GM19328 (cell line): ENCODE data around the gene LONP2.
"Not testable (repeated sequence)": the region's sequence is repeated elsewhere in the genome, so short reads cannot be mapped to it uniquely, and the experiment has no call there.

Experiments
- ATAC-seq: cut with Tn5 transposase; IDR thresholded peaks from one replicate; pipeline ENCODE4 v1.9.1; 2021; ENCODE audit warnings: mild to moderate bottlenecking, moderate library complexity; ENCODE audit not compliant: unreplicated experiment

Gene LONP2

DNA sequence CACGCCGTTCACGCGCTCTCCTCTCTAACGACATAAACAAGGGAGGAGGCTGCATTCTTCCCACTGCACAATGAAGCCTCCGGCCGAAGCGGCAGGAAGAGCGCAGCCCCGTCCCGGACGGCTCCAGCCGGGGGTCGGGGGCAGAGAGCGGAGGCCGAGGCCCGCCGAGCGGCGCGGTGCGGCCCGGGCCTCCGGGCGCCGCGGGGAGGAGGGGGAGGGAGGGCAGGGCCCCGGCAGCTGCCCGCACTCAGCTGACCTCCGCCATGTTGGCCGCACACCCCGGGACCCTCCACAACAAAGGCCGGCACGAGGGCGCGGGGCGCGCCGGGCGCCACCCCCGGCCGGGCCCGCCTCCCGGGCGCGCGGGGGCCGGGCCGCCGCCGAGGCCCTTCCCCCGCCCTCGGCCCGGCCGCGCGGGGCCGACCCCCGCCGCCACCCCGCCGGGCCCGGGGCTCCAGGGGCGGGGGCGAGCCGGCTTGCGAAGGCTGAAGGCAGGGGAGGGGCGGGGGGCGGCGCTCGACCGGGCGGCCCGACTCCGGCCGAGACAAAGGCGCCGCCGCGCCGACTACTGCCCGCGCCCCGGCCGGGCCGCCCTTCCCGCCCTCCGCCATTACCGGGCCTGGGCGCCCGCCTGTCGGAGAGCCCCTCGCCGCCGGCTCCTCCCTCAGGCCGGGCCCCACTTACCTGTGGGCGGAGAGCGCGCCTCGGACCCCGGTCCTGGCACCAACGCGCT, 140.6 kb downstream of the LONP2 start:
- ATAC-seq = peak; percentile 60

DNA sequence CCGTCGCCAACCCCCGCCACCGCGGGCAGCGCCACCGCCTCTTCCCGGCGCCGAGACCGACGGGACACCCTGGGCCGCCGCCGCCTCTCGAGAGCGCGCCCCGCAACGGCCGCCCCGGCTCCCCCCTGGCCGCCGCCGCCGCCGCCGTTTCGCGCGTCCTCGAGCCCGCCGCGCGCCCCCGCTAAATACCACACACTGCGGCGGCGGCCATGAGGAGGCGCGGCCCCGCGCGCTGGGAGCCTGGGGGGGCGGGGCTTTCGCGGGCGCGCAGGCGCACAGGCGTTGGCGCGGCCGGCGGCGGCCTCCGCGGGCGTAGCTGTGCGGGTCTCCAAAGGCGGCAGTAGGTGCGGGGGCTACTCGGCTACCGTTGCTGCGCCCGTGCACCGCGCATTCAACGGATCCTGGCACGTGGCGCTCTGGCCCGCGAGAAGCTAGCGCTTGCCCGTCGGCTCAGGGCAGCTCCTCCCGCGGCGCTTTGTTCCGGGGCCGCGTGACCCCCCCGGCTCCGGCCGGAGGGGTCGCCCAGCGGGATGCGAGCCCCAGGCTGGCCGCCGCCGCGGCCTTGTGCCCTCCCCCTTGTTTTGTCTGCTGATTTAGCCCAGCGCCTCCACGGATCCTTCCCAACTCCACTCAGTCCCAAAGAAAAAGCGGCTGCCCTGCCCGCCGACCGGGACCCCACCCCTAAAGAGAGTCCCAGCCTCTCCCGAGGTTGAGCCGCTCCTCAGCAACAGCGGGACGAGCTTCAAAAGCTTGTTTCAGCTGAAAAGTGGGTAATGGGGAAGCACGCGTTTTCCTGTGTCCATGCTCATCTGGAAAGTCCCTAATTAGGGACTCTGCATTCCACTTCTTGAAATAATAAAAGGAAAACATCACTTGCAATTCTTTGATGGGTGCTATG, 141.4 kb downstream of the LONP2 start, which contains the start of gene SIAH1:
Gene SIAH1 (minus strand): TSS at position 161 of the 898 bp plus-strand sequence. CDS start 22,985 bp downstream, outside the sequence.
- ATAC-seq = peak; percentile 69

DNA sequence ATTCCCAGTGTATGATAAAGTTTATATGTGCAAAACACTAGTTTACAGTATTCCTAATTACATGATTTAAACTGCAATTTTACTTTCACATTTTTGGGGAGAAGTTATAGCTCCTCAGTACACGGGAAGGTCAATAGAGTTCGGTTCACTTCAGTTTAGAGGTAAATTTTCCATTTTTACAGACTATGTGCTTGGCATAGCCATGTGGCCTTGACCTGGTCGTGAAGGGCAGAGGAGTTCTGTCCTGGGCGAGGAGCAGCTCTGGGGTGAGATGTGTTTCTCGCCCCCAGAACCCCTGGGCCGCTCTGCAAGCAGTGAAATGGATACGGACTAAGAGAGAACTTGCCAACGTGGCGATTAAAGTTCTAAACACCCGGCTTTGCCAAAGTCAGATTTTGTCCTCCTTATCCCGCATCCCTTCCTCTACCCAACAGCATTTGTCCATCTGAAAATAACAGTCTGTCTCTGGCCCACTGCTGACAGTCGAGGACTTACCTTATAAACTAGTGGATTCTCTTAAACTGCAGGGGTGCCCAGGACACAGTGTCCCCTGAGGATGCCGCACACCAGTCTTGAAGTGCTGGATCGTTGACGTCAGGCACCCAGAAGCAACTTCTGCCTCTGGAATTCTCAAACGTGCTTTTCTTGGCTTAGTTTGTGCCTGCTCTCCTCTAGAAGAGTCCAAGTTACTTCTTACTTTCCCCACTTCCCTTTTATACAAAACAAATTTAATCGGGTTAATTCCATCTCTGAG, 142.6 kb downstream of the LONP2 start:
- ATAC-seq = no peak

DNA sequence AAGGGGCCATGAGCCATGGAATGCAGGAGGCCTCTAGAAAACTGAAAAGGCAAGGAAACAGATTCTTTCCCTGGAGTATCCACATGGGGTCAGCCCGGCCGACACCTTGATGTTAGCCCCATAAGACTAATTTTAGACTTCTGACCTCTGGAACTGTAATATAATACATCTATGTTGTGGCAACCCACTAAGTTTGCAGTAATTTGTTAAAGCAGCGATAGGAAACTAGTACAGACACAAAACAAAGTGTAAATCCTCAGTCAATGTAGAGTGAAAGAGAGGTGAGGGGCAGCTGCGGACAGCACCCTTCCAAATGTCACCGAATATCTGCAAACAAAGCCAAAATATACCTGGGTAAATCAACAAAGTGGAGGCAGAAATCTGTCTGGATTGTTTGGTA, 148.3 kb downstream of the LONP2 start:
- no peak for ATAC-seq

DNA sequence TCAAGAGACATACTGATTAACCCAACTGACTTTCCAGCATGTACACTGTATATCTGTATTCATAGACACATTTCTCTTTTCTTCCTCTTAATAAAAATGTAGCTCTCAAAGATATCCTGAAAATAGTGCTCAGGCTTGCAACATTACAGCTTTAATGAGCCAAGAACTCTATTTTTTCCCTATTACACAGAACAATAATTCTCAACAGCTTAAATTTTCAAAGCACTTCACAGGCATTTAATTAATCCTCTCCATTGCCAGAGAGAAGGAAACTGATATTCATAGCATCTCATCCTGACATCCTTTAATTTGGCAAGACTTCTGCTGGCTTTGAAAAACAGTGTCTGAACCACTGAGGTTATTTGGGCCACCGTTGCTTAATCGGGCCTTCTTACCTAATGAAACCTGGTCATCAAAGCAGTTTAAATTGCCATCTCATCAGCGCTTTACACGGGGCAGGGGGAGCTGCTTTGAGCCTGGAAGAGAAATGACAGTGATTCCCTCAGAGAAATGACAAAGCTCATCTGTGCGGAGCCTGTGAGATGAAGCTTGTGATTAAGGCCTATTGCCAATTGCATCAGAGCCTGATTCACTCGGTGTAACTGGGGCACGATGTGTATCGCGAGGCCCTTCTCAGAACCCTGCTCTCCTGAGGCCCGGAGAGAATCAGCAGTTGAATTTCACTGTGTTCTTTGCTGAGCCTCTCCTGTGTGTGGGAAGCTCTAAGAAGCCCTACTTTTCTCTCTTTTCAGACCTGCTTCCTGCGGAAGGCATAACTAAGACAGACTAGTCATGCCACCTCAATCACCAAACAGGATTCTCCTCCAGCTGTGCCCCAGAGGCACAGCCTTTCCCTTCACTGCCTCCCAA, 149.6 kb downstream of the LONP2 start:
- no peak for ATAC-seq

DNA sequence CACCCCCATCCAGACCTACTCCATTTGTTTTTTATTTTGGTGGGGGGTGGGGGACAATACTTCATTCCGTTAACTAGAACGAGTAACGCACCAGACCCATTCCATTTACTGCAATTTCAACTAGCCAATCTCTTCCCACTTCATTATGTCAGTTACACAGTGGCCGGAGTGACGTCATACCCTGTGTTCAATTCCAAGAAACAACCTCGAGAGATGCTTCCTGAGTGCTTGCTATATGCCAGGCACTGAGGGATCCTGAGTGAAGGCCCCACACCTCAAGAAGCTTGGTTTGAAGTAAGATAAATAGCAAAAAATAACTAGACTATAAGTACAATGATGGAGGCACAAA, 150.2 kb downstream of the LONP2 start:
- no peak for ATAC-seq

DNA sequence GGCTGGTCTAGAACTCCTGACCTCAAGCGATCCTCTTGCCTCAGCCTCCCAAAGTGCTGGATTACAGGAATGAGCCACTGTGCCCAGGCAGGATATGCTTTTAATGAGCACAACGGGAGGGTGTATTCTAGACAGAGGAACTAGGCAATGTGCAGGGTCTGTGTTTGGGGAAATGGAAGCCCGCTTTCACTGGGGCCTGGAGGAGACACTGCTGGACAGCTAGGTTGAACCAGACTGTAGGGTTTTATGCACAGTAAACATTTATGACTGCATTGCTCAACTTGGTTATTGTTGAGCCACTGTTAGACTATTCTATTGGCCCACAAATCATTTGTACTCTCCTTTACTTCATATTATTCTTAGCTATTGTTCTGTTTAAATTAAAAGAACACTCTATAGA, 151.3 kb downstream of the LONP2 start:
- ATAC-seq = no peak

DNA sequence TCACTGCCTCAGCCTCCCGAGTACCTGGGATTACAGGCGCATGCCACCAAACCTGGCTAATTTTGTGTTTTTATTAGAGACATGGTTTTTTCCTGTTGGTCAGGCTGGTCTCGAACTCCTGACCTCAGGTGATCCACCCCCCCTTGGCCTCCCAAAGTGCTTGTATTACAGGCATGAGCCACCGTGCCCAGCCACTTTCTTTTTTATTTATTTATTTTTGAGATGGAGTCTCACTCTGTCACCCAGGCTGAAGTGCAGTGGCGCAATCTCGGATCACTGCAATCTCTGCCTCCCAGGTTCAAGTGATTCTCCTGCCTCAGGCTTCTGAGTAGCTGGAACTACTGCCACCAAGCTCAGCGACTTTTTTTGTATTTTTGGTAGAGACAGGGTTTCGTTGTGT, 158.4 kb downstream of the LONP2 start:
- ATAC-seq = not testable (repeated sequence)

DNA sequence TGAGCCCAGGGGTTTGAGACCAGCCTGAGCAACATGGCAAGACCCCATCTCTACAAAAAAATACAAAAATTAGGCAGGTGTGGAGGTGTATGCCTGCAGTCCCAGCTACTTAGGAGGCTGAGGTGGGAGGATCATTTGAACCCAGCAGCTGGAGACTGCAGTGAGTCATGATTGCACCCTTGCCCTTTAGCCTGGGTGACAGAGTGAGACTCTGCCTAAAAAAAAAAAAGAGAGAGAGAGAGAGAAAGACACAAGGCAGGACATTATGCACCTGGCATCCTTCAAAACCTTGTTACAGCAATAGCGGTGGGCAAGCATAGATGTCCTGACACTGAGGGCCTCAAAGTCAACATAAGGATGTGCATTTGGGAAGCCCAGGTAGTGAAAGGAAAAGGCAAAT, 161.1 kb downstream of the LONP2 start:
- ATAC-seq = no peak

DNA sequence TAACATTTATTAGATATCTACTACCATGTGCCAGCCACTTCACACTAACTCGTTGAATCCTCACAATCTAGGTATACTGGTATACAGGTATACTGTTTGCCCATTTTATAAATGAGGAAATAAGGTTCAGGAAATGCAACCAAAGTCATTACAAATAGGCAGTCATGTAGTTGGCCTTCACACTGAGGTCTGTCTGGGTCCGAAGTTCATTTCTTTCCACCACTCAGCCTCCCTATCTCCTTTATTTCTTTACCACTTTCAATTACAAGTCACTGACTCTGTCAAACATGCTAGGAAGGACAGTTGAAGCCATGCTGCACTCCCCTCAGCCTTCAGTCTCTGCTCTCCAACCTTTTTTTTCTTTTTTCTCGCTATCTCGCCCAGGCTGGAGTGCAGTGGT, 161.8 kb downstream of the LONP2 start:
- no peak for ATAC-seq
